Testis (tissue), 2 donors: Measurements from ENCODE around the gene CIAPIN1.

Experiments used
- POLR2A ChIP-seq: fragments of 450-650 bp; IDR thresholded peaks from one replicate; pipeline ENCODE4 v1.6.1; 2017; ENCODE audit warnings: antibody characterized with exemption, mild to moderate bottlenecking, moderate library complexity
- TF ChIP-seq, protein P1 (sequence below), 3 experiments: fragments of 450-650 bp in 2 of 3; fragments of 200-600 bp in 1 of 3; sonication (generic) in 1 of 3; IDR thresholded peaks; one replicate each; pipeline ENCODE4 v1.5.1; 2016 to 2019; ENCODE audit warnings: antibody characterized with exemption in 3 of 3, mild to moderate bottlenecking in 2 of 3, moderate library complexity in 1 of 3

- TF ChIP-seq, protein P1, sequence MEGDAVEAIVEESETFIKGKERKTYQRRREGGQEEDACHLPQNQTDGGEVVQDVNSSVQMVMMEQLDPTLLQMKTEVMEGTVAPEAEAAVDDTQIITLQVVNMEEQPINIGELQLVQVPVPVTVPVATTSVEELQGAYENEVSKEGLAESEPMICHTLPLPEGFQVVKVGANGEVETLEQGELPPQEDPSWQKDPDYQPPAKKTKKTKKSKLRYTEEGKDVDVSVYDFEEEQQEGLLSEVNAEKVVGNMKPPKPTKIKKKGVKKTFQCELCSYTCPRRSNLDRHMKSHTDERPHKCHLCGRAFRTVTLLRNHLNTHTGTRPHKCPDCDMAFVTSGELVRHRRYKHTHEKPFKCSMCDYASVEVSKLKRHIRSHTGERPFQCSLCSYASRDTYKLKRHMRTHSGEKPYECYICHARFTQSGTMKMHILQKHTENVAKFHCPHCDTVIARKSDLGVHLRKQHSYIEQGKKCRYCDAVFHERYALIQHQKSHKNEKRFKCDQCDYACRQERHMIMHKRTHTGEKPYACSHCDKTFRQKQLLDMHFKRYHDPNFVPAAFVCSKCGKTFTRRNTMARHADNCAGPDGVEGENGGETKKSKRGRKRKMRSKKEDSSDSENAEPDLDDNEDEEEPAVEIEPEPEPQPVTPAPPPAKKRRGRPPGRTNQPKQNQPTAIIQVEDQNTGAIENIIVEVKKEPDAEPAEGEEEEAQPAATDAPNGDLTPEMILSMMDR (IDR thresholded peaks at IDR 0.05), result no peak
- TF ChIP-seq POLR2A, result no peak
Measured at GRCh38 chr16:57390636-57391295, 56.4 kb downstream of the CIAPIN1 start.
